H1 (cell line): ENCODE data around the gene PDIA2. TPM values are rescaled to one million over a fixed set of nuclear protein-coding genes. Genes with fewer than 3 reads are reported as not detected.
A peak's percentile ranks its signal among the peaks of the same experiment; 100 is the strongest.

ENCODE experiments used
- CTCF ChIA-PET: fragments of 300-600 bp; sonication (Branson Sonifier 250); formaldehyde crosslinking; loops from one replicate; lab custom pipeline; 2021; ENCODE audit not compliant: partially characterized antibody; lab: Charles Lee
- POLR2A ChIA-PET: fragments of 300-600 bp; sonication (Branson Sonifier 250); formaldehyde crosslinking; loops from one replicate; lab custom pipeline; 2021; ENCODE audit warnings: inconsistent platforms; ENCODE audit not compliant: partially characterized antibody; lab: Charles Lee
- DNase-seq, 2 experiments: peaks; one replicate each; pipeline versions ENCODE4 v3.0.0 to v3.0.0-alpha.2; 2010 to 2022; ENCODE audit warnings: low spot score in 2 of 2, low read depth in 1 of 2, mixed read lengths in 1 of 2
- FAIRE-seq: peaks from 2 replicates; lab custom pipeline; 2011; peaks lifted over from hg19 to GRCh38; lab: Jason Lieb, UNC
- H2AFZ ChIP-seq: 2 replicates; pipeline ENCODE4 v1.8.1; 2012; ENCODE audit warnings: low read length, inconsistent platforms
- H2AK5ac ChIP-seq: 2 replicates; pipeline ENCODE4 v1.6.1; 2013; ENCODE audit warnings: low read depth, low read length
- H2BK120ac ChIP-seq: replicated peaks from 2 replicates; pipeline ENCODE3; 2013; ENCODE audit warnings: low read depth, low read length, inconsistent platforms
- H2BK12ac ChIP-seq: 2 replicates; pipeline ENCODE4 v1.6.1; 2013; ENCODE audit warnings: low read depth, low read length
- H2BK15ac ChIP-seq: 2 replicates; pipeline ENCODE4 v1.6.1; 2013; ENCODE audit warnings: low read length
- H2BK20ac ChIP-seq: 2 replicates; pipeline ENCODE4 v1.6.1; 2013; ENCODE audit warnings: low read length
- H2BK5ac ChIP-seq: 2 replicates; pipeline ENCODE4 v1.6.1; 2013; ENCODE audit warnings: low read depth, low read length
- H3K14ac ChIP-seq: 2 replicates; pipeline ENCODE4 v1.6.1; 2013; ENCODE audit warnings: inconsistent platforms; ENCODE audit not compliant: insufficient read length
- H3K18ac ChIP-seq: 2 replicates; pipeline ENCODE4 v1.6.1; 2013; ENCODE audit warnings: low read length; ENCODE audit errors: extremely low read depth
- H3K23ac ChIP-seq: 2 replicates; pipeline ENCODE4 v1.6.1; 2013; ENCODE audit warnings: inconsistent platforms; ENCODE audit not compliant: insufficient read length
- H3K23me2 ChIP-seq: 2 replicates; pipeline ENCODE4 v1.6.1; 2013; ENCODE audit warnings: low read depth, low read length
- H3K27ac ChIP-seq: 2 replicates; pipeline ENCODE4 v1.6.1; 2011; ENCODE audit warnings: low read depth, low read length, inconsistent platforms
- H3K27me3 ChIP-seq, 4 experiments: replicated peaks in 1 of 4; 1 replicate in 1 of 4; 2 replicates in 3 of 4; pipeline versions ENCODE4 v1.6.1 to v1.8.1; 2011 to 2013; ENCODE audit warnings: low read length in 3 of 4, mild to moderate bottlenecking in 3 of 4, inconsistent platforms in 2 of 4, mixed read lengths in 2 of 4, moderate library complexity in 1 of 4; ENCODE audit not compliant: control insufficient read depth in 3 of 4, insufficient read depth in 3 of 4; ENCODE audit errors: extremely low read depth in 1 of 4
- H3K36me3 ChIP-seq, 4 experiments: 2 replicates each; pipeline versions ENCODE4 v1.6.1 to v1.8.1; 2011 to 2013; ENCODE audit warnings: mild to moderate bottlenecking in 4 of 4, low read length in 3 of 4, moderate library complexity in 2 of 4, control low read depth in 1 of 4, inconsistent platforms in 1 of 4; ENCODE audit not compliant: insufficient read depth in 4 of 4, control insufficient read depth in 2 of 4
- H3K4ac ChIP-seq: replicated peaks from 2 replicates; pipeline ENCODE3; 2013; ENCODE audit warnings: low read length, low read depth, mixed read lengths, inconsistent platforms; ENCODE audit not compliant: insufficient read length
- H3K4me1 ChIP-seq, 4 experiments: replicated peaks in 1 of 4; 1 replicate in 1 of 4; 2 replicates in 3 of 4; pipeline versions ENCODE4 v1.6.1 to v1.8.1; 2011 to 2013; ENCODE audit warnings: low read length in 3 of 4, inconsistent platforms in 2 of 4, mixed read lengths in 1 of 4; ENCODE audit not compliant: insufficient read depth in 4 of 4, control insufficient read depth in 3 of 4
- H3K4me2 ChIP-seq, 2 experiments: 2 replicates each; pipeline versions ENCODE4 v1.6.1 to v1.8.1; 2011 to 2013; ENCODE audit warnings: low read depth in 2 of 2, low read length in 2 of 2, control low read depth in 1 of 2, inconsistent platforms in 1 of 2, mild to moderate bottlenecking in 1 of 2; ENCODE audit not compliant: insufficient read depth in 1 of 2
- H3K4me3 ChIP-seq, 4 experiments: fragments of 200-600, 300-600 bp in 1 of 4; sonication (generic), shearing (Covaris generic), sonication (Bioruptor Twin) in 1 of 4; 2 replicates each; pipeline versions ENCODE4 v1.5.1 to v1.8.1; 2011 to 2016; ENCODE audit warnings: low read length in 4 of 4, low read depth in 3 of 4, control low read depth in 2 of 4, inconsistent platforms in 2 of 4, mild to moderate bottlenecking in 2 of 4, mixed read lengths in 1 of 4, moderate library complexity in 1 of 4; ENCODE audit not compliant: insufficient read depth in 2 of 4; ENCODE audit errors: extremely low read depth in 1 of 4
- H3K56ac ChIP-seq: replicated peaks from 2 replicates; pipeline ENCODE3; 2013; ENCODE audit warnings: low read depth, mild to moderate bottlenecking, mixed read lengths, low read length, inconsistent platforms; ENCODE audit not compliant: insufficient read length
- H3K79me1 ChIP-seq: 2 replicates; pipeline ENCODE4 v1.6.1; 2013; ENCODE audit warnings: low read depth, low read length, control low read depth
- H3K79me2 ChIP-seq, 2 experiments: 2 replicates each; pipeline versions ENCODE4 v1.6.1 to v1.8.1; 2012 to 2013; ENCODE audit warnings: low read length in 2 of 2, mild to moderate bottlenecking in 2 of 2, inconsistent platforms in 1 of 2; ENCODE audit not compliant: insufficient read depth in 2 of 2, control insufficient read depth in 1 of 2
- H3K9ac ChIP-seq, 4 experiments: replicated peaks in 1 of 4; 1 replicate in 1 of 4; 2 replicates in 3 of 4; pipeline versions ENCODE4 v1.6.1 to v1.8.1; 2011 to 2013; ENCODE audit warnings: low read depth in 3 of 4, low read length in 3 of 4, control low read depth in 2 of 4, mild to moderate bottlenecking in 2 of 4, moderate library complexity in 2 of 4, inconsistent platforms in 1 of 4; ENCODE audit errors: extremely low read depth in 1 of 4
- H3K9me3 ChIP-seq, 2 experiments: 2 replicates each; pipeline versions ENCODE4 v1.6.1 to v1.8.1; 2012 to 2013; ENCODE audit warnings: mild to moderate bottlenecking in 2 of 2, moderate library complexity in 2 of 2, control low read depth in 1 of 2, inconsistent platforms in 1 of 2, low read depth in 1 of 2, low read length in 1 of 2, mixed read lengths in 1 of 2; ENCODE audit not compliant: insufficient read depth in 2 of 2
- H4K20me1 ChIP-seq, 2 experiments: replicated peaks in 1 of 2; 2 replicates each; pipeline versions ENCODE3 to v1.8.1; 2011 to 2013; ENCODE audit warnings: inconsistent platforms in 2 of 2, low read length in 2 of 2, mild to moderate bottlenecking in 1 of 2; ENCODE audit not compliant: insufficient read depth in 2 of 2, control insufficient read depth in 1 of 2
- H4K5ac ChIP-seq: 2 replicates; pipeline ENCODE4 v1.6.1; 2013; ENCODE audit warnings: low read length, low read depth, mixed read lengths, inconsistent platforms; ENCODE audit not compliant: insufficient read length
- H4K8ac ChIP-seq: 2 replicates; pipeline ENCODE4 v1.8.0; 2013; ENCODE audit warnings: mild to moderate bottlenecking, moderate library complexity, low read length, inconsistent platforms; ENCODE audit not compliant: insufficient read depth; ENCODE audit errors: extremely low read depth
- H4K91ac ChIP-seq: replicated peaks from 2 replicates; pipeline ENCODE3; 2013; ENCODE audit warnings: low read length, mixed read lengths, inconsistent platforms; ENCODE audit not compliant: insufficient read length
- BRCA1 ChIP-seq: IDR thresholded peaks from 2 replicates; pipeline ENCODE4 v1.6.1; 2012; ENCODE audit warnings: low read depth, low read length, improper control_type of control experiment
- CEBPB ChIP-seq: IDR thresholded peaks from 2 replicates; pipeline ENCODE4 v1.6.1; 2012; ENCODE audit warnings: low read depth, low read length
- MAFK ChIP-seq: IDR thresholded peaks from 2 replicates; pipeline ENCODE4 v1.6.1; 2012; ENCODE audit warnings: low read depth, mild to moderate bottlenecking, improper control_type of control experiment, low read length
- RNF2 ChIP-seq: fragments of 200-900, 300-1000 bp; sonication (generic); IDR thresholded peaks from 2 replicates; pipeline ENCODE4 v1.7.1; 2016; ENCODE audit warnings: borderline replicate concordance, low read depth, mild to moderate bottlenecking, antibody characterized with exemption, low read length; ENCODE audit not compliant: poor library complexity, severe bottlenecking; ENCODE audit errors: missing control alignments
- SIN3A ChIP-seq, 2 experiments: IDR thresholded peaks in 1 of 2; conservative IDR thresholded peaks in 1 of 2; 2 replicates each; pipeline ENCODE4 v1.6.1; 2011 to 2012; ENCODE audit warnings: low read length in 2 of 2, improper control_type of control experiment in 1 of 2, low read depth in 1 of 2, mild to moderate bottlenecking in 1 of 2
- SP4 ChIP-seq: IDR thresholded peaks from 2 replicates; pipeline ENCODE4 v1.6.1; 2012; ENCODE audit warnings: low read length, inconsistent platforms
- TCF12 ChIP-seq: IDR thresholded peaks from 2 replicates; pipeline ENCODE4 v1.6.1; 2011; ENCODE audit warnings: low read depth, mild to moderate bottlenecking, low read length
- ZNF274 ChIP-seq: IDR thresholded peaks from 2 replicates; pipeline ENCODE4 v1.7.0; 2012; ENCODE audit warnings: low read length, borderline replicate concordance; ENCODE audit errors: extremely low read depth
- WGBS, 2 experiments: shearing (Covaris generic) in 1 of 2; methylation state at CpG; one replicate each; pipeline versions ENCODE4 v1.1.6 to v1.1.7; 2013 to 2015; ENCODE audit warnings: low lambda C conversion rate in 2 of 2, mixed read lengths in 2 of 2, inconsistent platforms in 1 of 2, low coverage in 1 of 2, missing lambda C conversion rate in 1 of 2; ENCODE audit not compliant: insufficient replicate concordance in 2 of 2, insufficient coverage in 1 of 2, insufficient read length in 1 of 2; ENCODE audit errors: extremely low coverage in 1 of 2, missing lambda C conversion rate in 1 of 2; 5-methylcytosine and 5-hydroxymethylcytosine counted together
- polyA plus RNA-seq, 7 experiments: library from polyadenylated mRNA; depleted of rRNA in 3 of 7; stranded (reverse) in 5 of 7; unstranded in 2 of 7; fragments of >200 nt in 5 of 7; fragments of 200-250 nt in 2 of 7; gene quantifications; 1 replicate in 5 of 7; 2 replicates in 1 of 7; 4 replicates in 1 of 7; pipeline versions ENCODE4 v1.2.1 to v1.2.3, GENCODE V29; 2011 to 2013; ENCODE audit warnings: missing spikeins in 2 of 7, mixed read lengths in 2 of 7
- total RNA-seq: library from RNA; stranded (reverse); fragmentation: NEBNext Ultra II Directional; extraction: Animal tissue kit (Norgen Biotek cat#: 25700); gene quantifications from 2 replicates; pipeline ENCODE4 v1.2.1, GENCODE V29; 2021

Gene PDIA2
- total and polyA plus RNA-seq, 2 of the 8 experiments (the other 6 are each of a cell fraction or from before 2014, with no cell fraction given): 0.34 to 0.50 TPM

GRCh38 chr16:287981-288920 lies 5.3 kb downstream of the PDIA2 start:
- no peaks in the 10 kb centered on the region; the same call in 1 of the 2 replicates for H3K79me1 ChIP-seq
- H3K79me2 ChIP-seq: no peaks in the 10 kb centered on the region
- H3K4me3 ChIP-seq: no peak overlapping the region
- CTCF ChIA-PET: no interaction called here
- no peaks in the 10 kb centered on the region for H3K4me1 ChIP-seq
- H3K36me3 ChIP-seq: peaks cover 7 to 24% (median 8%) of the 10 kb centered on the region in 4 experiments; a peak in 6 of 8 replicates
- H2BK15ac ChIP-seq: no peak overlapping the region
- no peak overlapping the region for H2BK20ac ChIP-seq
- H3K9ac ChIP-seq: no peak overlapping the region; a peak in 1 of 7 replicates
- no peak overlapping the region for H3K23ac ChIP-seq
- no peak overlapping the region for H2BK12ac ChIP-seq
- DNase-seq (no peak), FAIRE-seq (no peak)
- H3K14ac ChIP-seq: no peak overlapping the region
- H4K91ac ChIP-seq: no peak overlapping the region
- no peak overlapping the region for H3K18ac ChIP-seq
- H4K5ac ChIP-seq: no peak overlapping the region
- H3K27me3 ChIP-seq: no peaks in the 10 kb centered on the region
- H2BK5ac ChIP-seq: 0 out of 2 replicates have a peak overlapping the region, but pooled peaks have one; percentile 35
- TF ChIP-seq TCF12 (no peak), MAFK (no peak), RNF2 (no peak), SIN3A (conservative IDR thresholded peaks at IDR 0.05 in 1 of 2, IDR thresholded peaks at IDR 0.05 in 1 of 2; ENCODE audit: low read depth in 1 of 2, low read length in 2 of 2) (no peak), BRCA1 (no peak), CEBPB (no peak), ZNF274 (no peak), SP4 (no peak)
- no peak overlapping the region for H3K56ac ChIP-seq
- H3K23me2 ChIP-seq: no peaks in the 10 kb centered on the region
- H3K4me2 ChIP-seq: no peak overlapping the region
- H2AK5ac ChIP-seq: no peak overlapping the region
- peaks cover 0 to 5% of the 10 kb centered on the region in 2 experiments; a peak in 1 of 4 replicates for H3K9me3 ChIP-seq
- no peak overlapping the region for H3K4ac ChIP-seq
- 94% methylated on average over 31 of the region's 33 CpGs; no CpG with 5 or more reads in 1 of the 2 experiments for WGBS, 2 experiments
- POLR2A ChIA-PET: interaction anchor here (1.4 to 1.8 kb wide), 2 partner anchors 20 to 53 kb away, joined by 4 read pairs; no protein-coding TSS in a partner anchor
- H3K27ac ChIP-seq: no peak overlapping the region
- H4K8ac ChIP-seq: no peak overlapping the region
- H4K20me1 ChIP-seq: peaks cover 0 to 6% of the 10 kb centered on the region in 2 experiments
- no peak overlapping the region for H2AFZ ChIP-seq
- H2BK120ac ChIP-seq: no peak overlapping the region
